Keratinocyte (primary cell): ENCODE results near the gene TNFAIP8. TPM values are rescaled to one million over a fixed set of nuclear protein-coding genes. Genes with fewer than 3 reads are reported as not detected.
"Not testable (repeated sequence)": the region's sequence is repeated elsewhere in the genome, so short reads cannot be mapped to it uniquely, and the experiment has no call there.

Experiments
- DNase-seq: peaks from one replicate; pipeline ENCODE4 v3.0.0-alpha.2; 2011; ENCODE audit warnings: low read depth, missing footprints, low spot score
- FAIRE-seq: peaks from 2 replicates; lab custom pipeline; 2011; peaks lifted over from hg19 to GRCh38; lab: Jason Lieb, UNC
- H2AFZ ChIP-seq: 2 replicates; pipeline ENCODE4 v1.6.0; 2012; ENCODE audit warnings: low read length, control low read depth, inconsistent platforms; ENCODE audit not compliant: control insufficient read depth
- H3K27ac ChIP-seq: 2 replicates; pipeline ENCODE4 v1.5.1; 2011; ENCODE audit warnings: low read length; ENCODE audit not compliant: control insufficient read depth, insufficient read depth
- H3K27me3 ChIP-seq: 3 replicates; pipeline ENCODE4 v1.6.0; 2011; ENCODE audit warnings: low read length; ENCODE audit not compliant: control insufficient read depth, insufficient read depth; ENCODE audit errors: extremely low read depth
- H3K36me3 ChIP-seq, 2 experiments: 2 replicates in 1 of 2; 3 replicates in 1 of 2; pipeline ENCODE4 v1.5.1; 2011; ENCODE audit warnings: low read length in 2 of 2, mild to moderate bottlenecking in 1 of 2; ENCODE audit not compliant: control insufficient read depth in 2 of 2, insufficient read depth in 2 of 2; ENCODE audit errors: extremely low read depth in 1 of 2
- H3K4me1 ChIP-seq: 3 replicates; pipeline ENCODE4 v1.5.1; 2011; ENCODE audit warnings: low read length; ENCODE audit not compliant: control insufficient read depth, insufficient read depth; ENCODE audit errors: extremely low read depth
- H3K4me2 ChIP-seq: 3 replicates; pipeline ENCODE4 v1.6.0; 2011; ENCODE audit warnings: low read depth, low read length; ENCODE audit not compliant: control insufficient read depth, insufficient read depth; ENCODE audit errors: extremely low read depth
- H3K4me3 ChIP-seq, 3 experiments: fragments of 200-600 bp in 1 of 3; sonication (generic) in 1 of 3; 2 replicates in 2 of 3; 3 replicates in 1 of 3; pipeline ENCODE4 v1.5.1; 2011 to 2016; ENCODE audit warnings: low read length in 3 of 3, mild to moderate bottlenecking in 3 of 3, control low read depth in 2 of 3, inconsistent platforms in 1 of 3, low read depth in 1 of 3, mixed read lengths in 1 of 3, mixed run types in 1 of 3, moderate library complexity in 1 of 3; ENCODE audit not compliant: control insufficient read depth in 2 of 3, insufficient read depth in 2 of 3; ENCODE audit errors: extremely low read depth in 1 of 3
- H3K79me2 ChIP-seq: 2 replicates; pipeline ENCODE4 v1.6.0; 2012; ENCODE audit warnings: low read length; ENCODE audit not compliant: control insufficient read depth, insufficient read depth
- H3K9ac ChIP-seq: 3 replicates; pipeline ENCODE4 v1.6.0; 2011; ENCODE audit warnings: low read length; ENCODE audit not compliant: control insufficient read depth, insufficient read depth; ENCODE audit errors: extremely low read depth
- H3K9me1 ChIP-seq: 3 replicates; pipeline ENCODE4 v1.6.0; 2011; ENCODE audit warnings: low read length; ENCODE audit not compliant: control insufficient read depth, insufficient read depth; ENCODE audit errors: extremely low read depth
- H3K9me3 ChIP-seq: 2 replicates; pipeline ENCODE4 v1.5.1; 2012; ENCODE audit warnings: low read depth, low read length; ENCODE audit not compliant: control insufficient read depth
- H4K20me1 ChIP-seq: 3 replicates; pipeline ENCODE4 v1.6.0; 2011; ENCODE audit warnings: low read length; ENCODE audit not compliant: control insufficient read depth, insufficient read depth; ENCODE audit errors: extremely low read depth
- dilution Hi-C: fragments of 300-500 bp; cut with MboI; formaldehyde crosslinking; loops from one replicate; pipeline ENCODE4 v1.7.0; 2020; ENCODE audit warnings: low sequenced_read_pairs; ENCODE audit not compliant: extremely low pct_ligation_motif_present
- polyA plus RNA-seq, 5 experiments: library from polyadenylated mRNA; depleted of rRNA in 3 of 5; stranded (reverse) in 3 of 5; stranded (forward) in 1 of 5; unstranded in 1 of 5; fragments of >200 nt; gene quantifications; 1 replicate in 1 of 5; 2 replicates in 3 of 5; 3 replicates in 1 of 5; pipeline versions ENCODE4 v1.2.1 to v1.2.3, GENCODE V29; 2011 to 2012; ENCODE audit warnings: missing spikeins in 2 of 5, low read depth in 1 of 5, low replicate concordance in 1 of 5

Gene TNFAIP8
- polyA plus RNA-seq, 1 donor (not counting 4 experiments of a cell fraction or from before 2014, with no cell fraction given) = 20.8 TPM

DNA sequence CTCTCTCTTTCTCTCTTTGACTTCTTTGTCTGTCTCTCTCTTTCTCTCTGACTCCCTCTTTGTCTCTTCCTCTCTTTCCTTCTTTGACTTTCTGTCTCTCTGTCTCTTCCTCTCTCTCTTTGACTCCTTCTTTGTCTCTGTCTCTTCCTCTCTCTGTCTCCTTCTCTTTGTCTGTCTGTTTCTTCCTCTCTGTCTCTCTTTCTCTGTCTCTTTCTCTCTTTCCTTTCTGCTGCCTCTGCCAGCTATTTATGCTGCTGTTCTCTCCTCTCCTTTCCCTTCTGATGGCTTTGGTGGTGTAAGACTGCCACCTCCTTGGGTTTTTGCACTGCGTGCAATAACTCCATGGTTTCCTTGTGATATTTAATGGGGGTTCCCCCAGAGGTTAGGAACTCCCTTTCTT, 72.3 kb downstream of the TNFAIP8 start:
- DNase-seq, dilution Hi-C loops, H3K27ac ChIP-seq, H4K20me1 ChIP-seq, H3K9me1 ChIP-seq, H3K79me2 ChIP-seq, H3K36me3 ChIP-seq, H2AFZ ChIP-seq, H3K9ac ChIP-seq, H3K27me3 ChIP-seq, H3K4me2 ChIP-seq, H3K4me3 ChIP-seq, H3K9me3 ChIP-seq, FAIRE-seq, H3K4me1 ChIP-seq: not testable (repeated sequence)

DNA sequence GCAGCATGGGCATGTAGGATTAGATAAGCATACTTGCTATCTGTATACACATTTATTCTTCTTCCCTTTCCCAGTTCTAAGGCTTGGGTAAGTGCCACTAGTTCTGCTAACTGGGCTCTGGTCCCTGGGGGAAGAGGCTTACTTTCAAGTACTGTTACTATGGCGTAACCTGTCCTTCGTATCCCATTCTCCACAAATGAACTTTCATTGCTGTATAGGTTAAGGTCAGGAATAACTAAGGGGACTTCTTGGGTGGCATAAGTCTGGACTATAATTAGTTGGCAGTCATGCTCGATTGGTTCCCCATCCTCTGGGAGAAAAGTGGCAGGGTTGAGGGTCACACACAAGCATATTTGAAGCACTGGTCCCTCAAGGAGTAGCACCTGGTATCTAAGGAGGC, 72.8 kb downstream of the TNFAIP8 start:
- H3K27me3 ChIP-seq, H3K9me3 ChIP-seq, dilution Hi-C loops, H3K4me1 ChIP-seq, H3K9ac ChIP-seq, H2AFZ ChIP-seq, H3K36me3 ChIP-seq, DNase-seq, H3K9me1 ChIP-seq, H3K27ac ChIP-seq, FAIRE-seq, H3K4me2 ChIP-seq, H3K4me3 ChIP-seq, H4K20me1 ChIP-seq, H3K79me2 ChIP-seq: not testable (repeated sequence)

DNA sequence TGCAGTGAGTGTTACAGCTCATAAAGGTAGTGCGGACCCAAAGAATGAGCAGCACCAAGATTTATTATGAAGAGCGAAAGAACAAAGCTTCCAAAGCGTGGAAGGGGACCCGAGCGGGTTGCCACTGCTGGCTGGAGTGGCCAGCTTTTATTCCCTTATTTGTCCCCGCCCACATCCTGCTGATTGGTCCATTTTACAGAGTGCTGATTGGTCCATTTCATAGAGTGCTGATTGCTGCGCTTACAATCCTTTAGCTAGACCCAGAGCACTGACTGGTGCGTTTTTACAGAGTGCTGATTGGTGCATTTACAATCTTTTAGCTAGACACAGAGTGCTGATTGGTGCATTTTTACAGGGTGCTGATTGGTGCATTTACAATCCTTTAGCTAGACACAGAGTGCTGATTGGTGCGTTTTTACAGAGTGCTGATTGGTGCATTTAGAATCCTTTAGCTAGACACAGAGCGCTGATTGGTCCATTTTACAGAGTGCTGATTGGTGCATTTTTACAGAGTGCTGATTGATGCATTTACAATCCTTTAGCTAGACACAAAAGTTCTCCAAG, 76.9 kb downstream of the TNFAIP8 start:
- dilution Hi-C loops, FAIRE-seq: not testable (repeated sequence)

More for the DNA sequence above, 76.9 kb downstream of the TNFAIP8 start:
- H2AFZ ChIP-seq, H3K27me3 ChIP-seq, H3K9ac ChIP-seq, H3K4me1 ChIP-seq, H3K9me3 ChIP-seq, H3K4me3 ChIP-seq, DNase-seq, H3K4me2 ChIP-seq, H3K27ac ChIP-seq, H3K36me3 ChIP-seq, H3K9me1 ChIP-seq, H3K79me2 ChIP-seq, H4K20me1 ChIP-seq: not testable (repeated sequence)
